H1 (cell line): ENCODE measurements around the gene RNF215.

ENCODE experiments used
- ATF3 ChIP-seq: IDR thresholded peaks from 2 replicates; pipeline ENCODE4 v1.6.1; 2011; ENCODE audit warnings: low read depth, mild to moderate bottlenecking, low read length; ENCODE audit not compliant: insufficient read depth
- BRCA1 ChIP-seq: IDR thresholded peaks from 2 replicates; pipeline ENCODE4 v1.6.1; 2012; ENCODE audit warnings: low read depth, low read length, improper control_type of control experiment
- CTCF ChIP-seq, 3 experiments: IDR thresholded peaks; 1 replicate in 2 of 3; 2 replicates in 1 of 3; pipeline versions ENCODE4 v1.5.1 to v1.6.1; 2011; ENCODE audit warnings: low read length in 3 of 3, mild to moderate bottlenecking in 3 of 3, inconsistent platforms in 2 of 3, low read depth in 1 of 3, moderate library complexity in 1 of 3; ENCODE audit not compliant: insufficient read depth in 1 of 3; ENCODE audit errors: control extremely low read depth in 1 of 3
- EP300 ChIP-seq, 2 experiments: IDR thresholded peaks; 1 replicate in 1 of 2; 2 replicates in 1 of 2; pipeline ENCODE4 v1.6.1; 2011 to 2012; ENCODE audit warnings: low read depth in 2 of 2, low read length in 2 of 2, mild to moderate bottlenecking in 2 of 2, borderline replicate concordance in 1 of 2, inconsistent platforms in 1 of 2, moderate library complexity in 1 of 2
- EZH2 ChIP-seq: fragments of 200-600 bp; sonication (generic); IDR thresholded peaks from 2 replicates; pipeline ENCODE4 v1.7.1; 2012; ENCODE audit warnings: low read depth, mild to moderate bottlenecking, moderate library complexity, low read length, inconsistent platforms; ENCODE audit not compliant: severe bottlenecking
- PHF8 ChIP-seq: fragments of 200-600 bp; sonication (generic); conservative IDR thresholded peaks from 2 replicates; pipeline ENCODE4 v1.7.1; 2012; ENCODE audit warnings: low read depth, mild to moderate bottlenecking, inconsistent platforms, low read length, moderate library complexity
- POLR2A ChIP-seq, 2 experiments: IDR thresholded peaks; 1 replicate in 1 of 2; 2 replicates in 1 of 2; pipeline ENCODE4 v1.6.1; 2011; ENCODE audit warnings: low read depth in 2 of 2, low read length in 2 of 2, mild to moderate bottlenecking in 2 of 2; ENCODE audit errors: control extremely low read depth in 1 of 2
- POLR2AphosphoS5 ChIP-seq: IDR thresholded peaks from 2 replicates; pipeline ENCODE4 v1.6.1; 2011; ENCODE audit warnings: low read depth, low read length
- RBBP5 ChIP-seq: IDR thresholded peaks from 2 replicates; pipeline ENCODE4 v1.7.1; 2012; ENCODE audit warnings: low read depth, mild to moderate bottlenecking, inconsistent platforms, low read length, moderate library complexity, borderline replicate concordance
- RFX5 ChIP-seq: IDR thresholded peaks from 2 replicates; pipeline ENCODE4 v1.6.1; 2011; ENCODE audit warnings: low read depth, low read length, improper control_type of control experiment, borderline replicate concordance
- RXRA ChIP-seq: IDR thresholded peaks from 2 replicates; pipeline ENCODE4 v1.6.1; 2011; ENCODE audit warnings: low read depth, mild to moderate bottlenecking, low read length, moderate library complexity; ENCODE audit not compliant: insufficient read depth
- SP1 ChIP-seq: IDR thresholded peaks from 2 replicates; pipeline ENCODE4 v1.6.1; 2011; ENCODE audit warnings: low read depth, low read length
- TAF1 ChIP-seq: IDR thresholded peaks from 2 replicates; pipeline ENCODE4 v1.6.1; 2011; ENCODE audit warnings: mild to moderate bottlenecking, low read depth, low read length
- USF2 ChIP-seq: IDR thresholded peaks from 2 replicates; pipeline ENCODE4 v1.6.1; 2011; ENCODE audit warnings: low read length, improper control_type of control experiment

- no peak for TF ChIP-seq CTCF (IDR thresholded peaks at IDR 0.05; ENCODE audit: control extremely low read depth in 1 of 3, insufficient read depth in 1 of 3, low read depth in 1 of 3, low read length in 3 of 3)
- TF ChIP-seq ATF3 = no peak
- no peak for TF ChIP-seq EP300 (IDR thresholded peaks at IDR 0.05; ENCODE audit: borderline replicate concordance in 1 of 2, low read depth in 2 of 2, low read length in 2 of 2)
- TF ChIP-seq POLR2AphosphoS5 = no peak
- TF ChIP-seq POLR2A (IDR thresholded peaks at IDR 0.05; ENCODE audit: control extremely low read depth in 1 of 2, low read depth in 2 of 2, low read length in 2 of 2) = no peak
- TF ChIP-seq SP1 = no peak
- no peak for TF ChIP-seq TAF1
- TF ChIP-seq EZH2 = no peak
- no peak for TF ChIP-seq RXRA
- TF ChIP-seq RFX5 = no peak
- TF ChIP-seq BRCA1 = no peak
- no peak for TF ChIP-seq RBBP5
- no peak for TF ChIP-seq PHF8
- no peak for TF ChIP-seq USF2
These were observed 627 bp downstream of the RNF215 start for GRCh38 chr22:30386608-30386959.
